Stimulated activated naive CD8-positive, alpha-beta T cell treated with anti-CD3 and anti-CD28 coated beads, Interleukin-15, amount 100 ng/mL, for 72 hours (primary cell): ENCODE results near the gene COL23A1.
A peak's percentile ranks its signal among the peaks of the same experiment; 100 is the strongest.

Experiments
- ATAC-seq: fragments of 150-1000 bp; cut with Tn5 transposase; 2 replicates; pipeline ENCODE4 v1.10.0; 2021; ENCODE audit warnings: mild to moderate bottlenecking, moderate library complexity
- DNase-seq, 2 donors: peaks; one replicate each; pipeline ENCODE4 v3.0.0; 2021 to 2022
- H3K27ac Mint-ChIP-seq, 2 donors: one replicate each; pipeline ENCODE4 v1.8.0; 2022; ENCODE audit warnings: mild to moderate bottlenecking in 2 of 2, mixed read lengths in 2 of 2, moderate library complexity in 2 of 2
- H3K27me3 Mint-ChIP-seq: one replicate; pipeline ENCODE4 v1.8.0; 2022; ENCODE audit warnings: mixed read lengths
- H3K4me1 Mint-ChIP-seq: one replicate; pipeline ENCODE4 v1.8.0; 2022; ENCODE audit warnings: mild to moderate bottlenecking, mixed read lengths
- H3K4me3 Mint-ChIP-seq, 2 donors: one replicate each; pipeline ENCODE4 v1.8.0; 2022; ENCODE audit warnings: mild to moderate bottlenecking in 2 of 2, mixed read lengths in 2 of 2, moderate library complexity in 1 of 2
- H3K9me3 Mint-ChIP-seq, 2 donors: one replicate each; pipeline ENCODE4 v1.8.0; 2022; ENCODE audit warnings: mixed read lengths in 2 of 2

COL23A1 gene

DNA sequence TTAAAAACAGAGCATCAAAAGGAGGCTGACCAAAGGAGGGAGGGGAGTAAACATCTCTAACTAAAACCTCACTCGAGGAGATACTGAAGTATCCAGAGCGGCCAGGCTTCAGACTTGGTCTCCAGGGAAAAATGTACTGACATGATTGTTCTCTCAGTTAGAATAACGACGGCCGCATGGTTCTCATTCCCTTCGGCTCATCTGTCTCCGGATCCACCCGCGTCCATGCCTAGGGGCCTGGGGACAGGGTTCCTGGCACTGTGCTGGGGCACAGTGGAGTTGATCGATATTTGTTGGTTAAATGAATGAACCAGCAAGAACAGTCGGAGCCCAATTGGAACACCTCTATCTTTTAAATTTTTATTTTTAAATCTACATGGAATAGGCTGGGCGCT is 190.5 kb downstream of the COL23A1 start:
- no peak for DNase-seq
- no peak overlapping the region for H3K27ac Mint-ChIP-seq
- no peaks in the 10 kb centered on the region for H3K9me3 Mint-ChIP-seq
- H3K4me1 Mint-ChIP-seq = no peaks in the 10 kb centered on the region
- H3K4me3 Mint-ChIP-seq = no peak overlapping the region
- no peaks in the 10 kb centered on the region for H3K27me3 Mint-ChIP-seq
- ATAC-seq = no peak

DNA sequence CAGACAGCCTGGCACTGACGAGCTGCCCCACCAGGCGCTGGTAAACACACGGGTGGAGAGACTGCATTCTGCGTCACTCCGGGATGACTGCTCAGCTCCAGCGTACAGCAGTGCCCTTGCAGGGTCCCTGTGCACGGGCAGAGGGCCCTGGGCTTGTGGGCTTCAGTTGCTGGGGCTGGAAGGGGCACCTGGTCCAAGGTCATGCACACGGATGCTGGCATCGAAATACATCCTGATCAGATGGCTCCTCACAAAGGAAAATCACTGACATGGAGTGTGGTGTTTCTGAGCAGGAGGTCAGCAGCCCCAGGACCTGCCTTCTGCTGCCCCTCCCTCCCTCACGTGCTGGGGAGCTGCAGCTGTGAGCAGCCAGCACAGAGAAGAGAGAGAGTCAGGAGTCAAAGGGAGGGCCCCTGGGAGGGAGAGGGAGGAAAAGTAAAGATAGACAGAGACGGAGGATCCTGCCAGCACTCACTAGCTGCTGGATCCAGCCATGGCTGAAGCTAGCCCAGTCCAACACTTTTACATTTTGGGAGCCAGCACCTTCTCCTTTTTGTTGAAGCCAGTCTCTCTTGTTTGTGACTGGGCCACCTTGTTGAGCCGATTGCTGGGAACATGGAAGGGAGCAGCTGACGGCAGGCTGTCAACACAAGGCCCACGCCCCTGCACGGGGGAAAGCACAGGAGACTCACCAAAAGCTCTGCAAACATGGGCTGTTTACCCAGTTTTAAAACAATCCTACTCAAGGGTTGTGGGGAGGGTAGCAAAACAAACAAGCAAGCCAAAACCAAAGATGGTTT is 191.1 kb downstream of the COL23A1 start:
- H3K9me3 Mint-ChIP-seq = no peaks in the 10 kb centered on the region

DNA sequence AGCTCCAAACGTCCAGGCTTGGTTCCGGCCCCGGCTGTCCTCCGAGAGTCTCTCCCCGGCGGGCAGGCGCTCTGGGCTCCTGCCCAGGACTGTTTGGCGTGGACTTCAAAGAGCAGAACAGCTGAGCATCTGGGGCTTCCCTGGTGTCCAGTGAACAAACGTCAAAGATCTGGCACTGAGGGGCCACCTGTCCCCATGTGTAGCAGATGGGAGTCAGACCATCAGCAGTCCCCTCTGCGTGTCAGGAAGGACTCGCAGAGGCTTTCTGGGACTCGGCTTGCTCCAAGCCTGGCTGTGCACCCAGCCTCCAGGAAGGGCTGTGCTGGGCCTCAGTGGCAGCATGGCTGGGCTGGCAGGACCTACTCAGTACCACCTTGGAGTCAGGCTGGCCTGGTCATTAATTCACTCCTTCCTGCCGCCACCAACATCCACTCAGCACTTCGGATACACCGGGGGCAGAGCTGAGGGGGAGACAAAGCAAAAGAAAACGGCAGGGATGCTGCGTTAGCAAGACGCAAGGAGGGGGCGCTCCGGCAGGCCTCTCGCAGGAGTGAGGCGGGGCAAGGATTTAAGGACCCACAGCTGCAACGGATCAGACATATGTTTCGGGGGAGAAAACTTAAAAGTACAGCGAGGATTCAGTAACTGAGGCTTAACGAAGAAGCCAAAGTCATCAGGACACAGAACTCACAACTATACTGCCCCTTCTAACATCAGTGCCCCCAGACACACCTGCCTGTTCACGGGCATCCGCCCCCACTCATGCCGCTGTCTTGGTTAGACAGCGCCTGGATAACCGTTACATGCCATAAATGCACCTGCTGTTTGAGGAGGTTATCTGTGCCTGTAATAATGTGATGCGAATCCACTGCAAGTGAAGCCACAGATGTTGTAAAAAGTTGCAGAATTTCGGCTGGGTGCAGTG is 193.1 kb downstream of the COL23A1 start:
- DNase-seq (no peak), ATAC-seq (no peak)
- no peaks in the 10 kb centered on the region for H3K27me3 Mint-ChIP-seq
- no peak overlapping the region for H3K4me3 Mint-ChIP-seq
- H3K27ac Mint-ChIP-seq = no peak overlapping the region
- H3K4me1 Mint-ChIP-seq = no peaks in the 10 kb centered on the region
- no peaks in the 10 kb centered on the region for H3K9me3 Mint-ChIP-seq

More for the DNA sequence above, 191.1 kb downstream of the COL23A1 start:
- ATAC-seq (no peak), DNase-seq (no peak)
- no peak overlapping the region for H3K4me3 Mint-ChIP-seq
- no peaks in the 10 kb centered on the region for H3K27me3 Mint-ChIP-seq
- no peaks in the 10 kb centered on the region for H3K4me1 Mint-ChIP-seq
- no peak overlapping the region for H3K27ac Mint-ChIP-seq

DNA sequence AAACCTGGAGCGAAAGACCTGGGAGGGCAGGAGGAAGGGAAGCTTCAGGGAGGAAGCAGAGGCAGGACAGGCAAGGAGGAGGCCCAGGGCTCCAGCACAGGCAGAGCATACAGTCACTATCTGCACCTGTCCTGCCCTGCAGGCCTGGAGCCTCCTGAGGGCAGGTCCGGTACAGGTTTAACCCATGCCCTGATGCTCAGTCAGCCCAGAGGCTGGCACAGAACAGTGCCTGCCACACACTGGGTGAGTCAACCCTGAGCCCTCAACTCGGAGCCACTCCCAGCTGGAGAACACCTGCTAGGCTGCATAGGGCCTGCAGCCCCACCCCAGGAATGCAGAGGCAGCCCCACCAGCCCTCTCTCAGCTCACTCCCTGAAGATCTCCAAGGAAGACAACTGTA is 196.1 kb downstream of the COL23A1 start:
- Mint-ChIP-seq H3K4me1 (no peaks in the 10 kb centered on the region), H3K27ac (no peak overlapping the region), H3K9me3 (no peaks in the 10 kb centered on the region), H3K27me3 (no peaks in the 10 kb centered on the region), H3K4me3 (no peak overlapping the region)
- ATAC-seq = no peak
- DNase-seq = no peak

DNA sequence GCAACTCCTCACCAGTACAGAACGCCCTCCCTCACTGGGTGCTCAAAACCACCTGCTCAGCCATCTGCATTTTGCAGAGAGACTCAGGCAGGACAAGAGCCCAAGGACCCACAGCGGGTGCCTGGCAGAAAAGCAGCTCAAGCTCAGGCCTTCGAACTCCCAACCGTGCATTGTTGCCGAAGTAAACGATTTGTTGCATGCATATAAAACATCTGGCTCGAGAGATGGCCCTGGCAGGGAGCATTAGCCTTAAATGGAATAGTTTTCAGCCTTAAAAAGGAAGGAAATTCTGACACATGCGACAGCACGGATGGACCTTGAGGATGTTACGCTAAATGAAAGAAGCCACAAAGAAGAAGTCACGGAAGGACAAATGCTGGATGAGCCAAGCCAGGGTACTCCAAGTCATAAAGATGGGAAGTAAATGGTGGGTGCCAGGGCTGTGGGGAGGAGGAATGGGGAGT is 197.2 kb downstream of the COL23A1 start:
- DNase-seq (no peak), ATAC-seq (no peak)
- Mint-ChIP-seq H3K27me3 (no peaks in the 10 kb centered on the region), H3K4me1 (no peaks in the 10 kb centered on the region), H3K9me3 (no peaks in the 10 kb centered on the region), H3K4me3 (no peak overlapping the region), H3K27ac (no peak overlapping the region)

DNA sequence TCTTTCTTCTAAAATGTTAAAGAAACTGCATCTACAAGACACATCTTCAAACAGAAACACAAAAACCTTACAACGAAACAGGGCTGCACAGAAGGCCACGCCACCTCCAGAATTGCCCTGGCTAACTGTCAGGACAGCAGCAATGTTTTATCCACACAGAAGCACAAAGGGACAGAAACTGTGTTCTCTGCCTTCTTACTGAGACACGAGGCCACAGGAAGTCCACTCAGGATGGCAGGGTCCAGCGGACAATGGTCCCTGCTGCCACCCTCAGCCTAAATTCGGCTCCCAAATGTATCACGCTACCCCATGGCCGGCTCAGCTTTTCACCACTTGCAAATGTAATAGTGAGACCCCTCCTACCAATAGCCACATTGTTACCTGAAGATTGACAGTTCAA is 197.8 kb downstream of the COL23A1 start:
- no peak for ATAC-seq
- DNase-seq = no peak
- Mint-ChIP-seq H3K4me1 (no peaks in the 10 kb centered on the region), H3K9me3 (no peaks in the 10 kb centered on the region), H3K27me3 (no peaks in the 10 kb centered on the region), H3K27ac (no peak overlapping the region), H3K4me3 (no peak overlapping the region)

DNA sequence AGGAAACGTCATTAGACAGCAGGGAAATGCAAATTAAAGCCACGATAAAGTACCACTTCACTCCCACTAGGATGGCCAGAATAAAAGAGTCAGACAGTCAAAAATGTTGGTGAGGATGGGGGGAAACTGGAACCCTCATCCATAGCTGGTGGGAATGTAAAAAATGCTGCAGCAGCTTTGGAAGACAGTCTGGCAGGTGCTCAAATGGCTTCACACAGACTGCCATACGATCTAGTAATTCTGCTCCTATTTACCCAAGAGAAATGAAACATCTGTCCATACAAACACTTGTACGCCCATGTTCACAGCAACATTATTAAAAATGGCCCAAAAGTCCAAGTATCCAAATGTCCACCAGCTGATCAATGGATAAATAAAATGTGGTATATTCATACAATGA is 198.7 kb downstream of the COL23A1 start:
- Mint-ChIP-seq H3K4me1 (no peaks in the 10 kb centered on the region), H3K4me3 (no peak overlapping the region), H3K9me3 (no peaks in the 10 kb centered on the region), H3K27me3 (no peaks in the 10 kb centered on the region), H3K27ac (no peak overlapping the region)
- DNase-seq (no peak), ATAC-seq (no peak)

DNA sequence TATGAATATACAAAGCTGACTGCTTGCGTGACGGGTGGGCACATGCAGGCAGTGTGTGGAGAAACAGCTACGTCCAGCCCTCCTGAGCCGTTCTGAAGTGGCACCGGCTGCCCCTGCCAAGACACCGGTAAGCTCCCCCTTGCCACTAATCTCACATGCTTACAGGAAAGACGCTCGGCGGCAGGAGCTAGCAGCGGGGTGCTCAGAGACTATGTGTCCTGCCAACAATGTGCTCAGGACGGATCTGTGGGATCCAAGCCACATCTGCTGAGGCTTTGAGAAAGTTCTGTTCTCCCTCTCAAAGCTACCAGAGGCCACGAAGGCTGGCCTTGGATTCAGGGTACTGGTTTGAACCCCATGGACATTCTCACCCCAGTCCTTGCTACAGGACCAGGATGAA is 200.4 kb downstream of the COL23A1 start:
- H3K4me3 Mint-ChIP-seq = no peak overlapping the region
- ATAC-seq = no peak
- H3K27ac Mint-ChIP-seq = no peak overlapping the region
- H3K9me3 Mint-ChIP-seq = no peaks in the 10 kb centered on the region
- H3K27me3 Mint-ChIP-seq = no peaks in the 10 kb centered on the region
- DNase-seq = no peak
- peaks cover 5% of the 10 kb centered on the region for H3K4me1 Mint-ChIP-seq

DNA sequence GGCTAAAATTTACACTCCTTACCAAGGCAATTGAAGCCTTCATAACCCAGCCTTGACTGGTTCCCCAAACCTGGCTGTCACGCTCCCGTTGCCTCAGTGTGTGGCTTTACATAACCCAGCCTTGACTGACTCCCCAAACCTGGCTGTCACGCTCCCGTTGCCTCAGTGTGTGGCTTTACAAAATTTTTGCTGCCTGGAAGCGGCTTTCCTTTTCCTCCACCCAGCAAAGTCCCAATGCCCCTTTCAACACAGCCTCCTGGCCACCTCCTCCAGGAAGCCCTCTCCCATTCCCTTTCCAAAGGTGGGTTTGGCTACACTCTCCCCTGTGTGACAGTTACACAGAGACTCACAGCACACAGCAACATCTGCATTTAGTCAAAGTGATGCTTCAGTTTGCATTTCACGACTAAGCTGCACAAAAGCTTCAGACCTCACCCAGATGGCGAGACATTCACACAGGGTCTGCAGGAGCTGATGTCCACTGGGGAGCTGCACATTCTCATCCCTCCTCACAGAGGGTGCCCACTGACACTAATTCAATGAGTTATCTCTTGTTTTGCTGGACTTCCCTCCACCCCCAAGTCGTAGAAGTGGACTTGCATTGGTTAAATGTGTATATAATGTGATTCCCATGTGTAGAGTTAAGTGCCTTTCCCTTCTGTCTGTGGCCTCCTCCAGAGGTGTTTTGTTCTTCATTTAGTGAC is 201.0 kb downstream of the COL23A1 start:
- no peak for DNase-seq

DNA sequence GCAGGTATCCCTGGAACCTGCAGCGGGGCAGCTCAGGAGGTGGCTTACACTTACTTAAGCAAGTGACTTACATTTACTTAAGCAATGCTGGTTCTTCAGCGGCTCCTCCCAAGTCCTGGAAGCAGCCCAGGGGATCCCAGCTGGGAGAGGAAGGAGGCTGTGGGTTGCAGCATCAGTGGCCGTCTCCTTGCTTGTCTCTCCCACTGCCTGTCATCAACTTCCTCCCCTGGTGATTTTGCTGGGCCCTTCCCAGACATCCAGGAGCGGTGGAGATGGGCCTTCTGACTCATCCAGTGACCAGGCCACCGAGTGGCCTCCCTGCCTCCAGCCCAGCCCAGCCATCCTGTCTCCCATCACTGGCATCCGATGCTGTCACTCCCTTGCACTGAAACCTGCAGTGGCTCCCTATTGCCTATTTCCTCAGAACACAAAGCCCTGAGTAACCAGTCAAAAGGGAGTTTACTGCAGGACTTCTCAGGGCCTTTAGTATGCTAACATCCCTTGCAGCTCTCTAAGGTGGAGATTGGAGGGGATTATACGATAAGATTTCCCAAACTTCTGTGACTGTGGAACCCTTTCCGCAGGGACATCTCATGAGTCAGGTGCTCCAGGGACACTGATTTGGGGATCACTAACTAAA is 201.7 kb downstream of the COL23A1 start:
- Mint-ChIP-seq H3K27me3 (no peaks in the 10 kb centered on the region), H3K9me3 (no peaks in the 10 kb centered on the region), H3K27ac (no peak overlapping the region), H3K4me3 (no peak overlapping the region), H3K4me1 (peaks cover 5% of the 10 kb centered on the region)
- DNase-seq (no peak), ATAC-seq (no peak)

More for the DNA sequence above, 201.0 kb downstream of the COL23A1 start:
- no peak overlapping the region for H3K4me3 Mint-ChIP-seq
- H3K4me1 Mint-ChIP-seq = peaks cover 5% of the 10 kb centered on the region
- H3K27ac Mint-ChIP-seq = peak overlapping the region in 1 of 2 donors; percentile 8
- no peaks in the 10 kb centered on the region for H3K27me3 Mint-ChIP-seq
- H3K9me3 Mint-ChIP-seq = no peaks in the 10 kb centered on the region
- no peak for ATAC-seq

DNA sequence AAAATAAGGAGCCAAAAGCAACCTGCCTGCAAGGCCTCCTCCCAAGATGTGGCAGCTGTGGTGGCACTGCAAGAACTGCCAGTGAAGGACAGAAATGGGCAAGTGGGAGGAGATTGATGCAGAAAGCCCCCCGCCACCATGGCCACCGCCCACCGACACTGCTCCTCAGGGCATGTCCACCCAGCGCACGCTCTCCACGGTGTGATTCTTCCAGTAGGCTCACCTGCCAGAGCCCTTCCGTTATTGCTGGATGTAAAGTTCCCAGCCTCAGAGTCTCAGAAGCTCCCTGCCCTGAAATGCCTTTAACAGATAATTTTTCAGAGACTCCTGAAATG is 202.4 kb downstream of the COL23A1 start:
- Mint-ChIP-seq H3K4me3 (no peak overlapping the region), H3K9me3 (no peaks in the 10 kb centered on the region), H3K27ac (no peak overlapping the region), H3K4me1 (peaks cover 5% of the 10 kb centered on the region), H3K27me3 (no peaks in the 10 kb centered on the region)
- DNase-seq (no peak), ATAC-seq (no peak)

DNA sequence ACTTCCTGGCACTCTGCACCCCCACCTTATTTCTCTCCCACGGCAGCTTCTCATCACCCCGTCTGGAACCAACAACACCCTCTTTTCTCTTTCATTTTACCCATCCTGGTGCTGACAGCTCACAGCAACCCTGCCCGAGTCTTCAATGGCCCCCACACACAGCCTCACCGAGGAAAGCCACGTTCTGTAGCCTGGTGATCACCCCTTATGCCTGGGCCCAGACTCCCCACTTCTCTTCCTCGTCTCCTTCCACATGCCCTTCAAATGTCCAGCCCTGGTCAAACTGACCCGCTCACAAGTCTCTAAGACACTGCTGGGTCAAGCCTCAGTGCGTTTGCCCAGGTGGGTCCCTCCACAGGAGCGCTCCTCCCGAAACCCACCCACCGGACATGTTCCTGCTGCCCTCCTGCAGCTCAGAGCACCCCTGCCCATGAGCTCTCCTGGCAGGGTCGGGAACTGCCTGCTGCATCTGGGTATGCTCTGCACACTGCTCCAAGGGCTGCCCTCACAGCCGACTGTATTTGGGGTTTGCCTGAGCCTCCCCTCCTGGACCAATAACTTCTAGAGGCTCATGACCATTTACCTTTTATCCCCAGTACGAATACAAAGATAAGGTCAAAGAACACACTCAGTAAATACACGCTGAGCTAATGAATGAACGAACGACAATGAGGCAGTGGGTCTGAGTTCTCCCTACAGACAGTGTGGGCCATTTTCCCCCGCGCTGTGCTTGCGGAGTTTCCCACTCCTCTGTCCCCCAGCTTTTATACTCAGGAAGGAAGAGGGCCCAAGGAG is 202.9 kb downstream of the COL23A1 start:
- no peak for ATAC-seq
- Mint-ChIP-seq H3K4me1 (peaks cover 5% of the 10 kb centered on the region), H3K9me3 (no peaks in the 10 kb centered on the region), H3K4me3 (no peak overlapping the region), H3K27me3 (no peaks in the 10 kb centered on the region), H3K27ac (no peak overlapping the region)
- DNase-seq = no peak

DNA sequence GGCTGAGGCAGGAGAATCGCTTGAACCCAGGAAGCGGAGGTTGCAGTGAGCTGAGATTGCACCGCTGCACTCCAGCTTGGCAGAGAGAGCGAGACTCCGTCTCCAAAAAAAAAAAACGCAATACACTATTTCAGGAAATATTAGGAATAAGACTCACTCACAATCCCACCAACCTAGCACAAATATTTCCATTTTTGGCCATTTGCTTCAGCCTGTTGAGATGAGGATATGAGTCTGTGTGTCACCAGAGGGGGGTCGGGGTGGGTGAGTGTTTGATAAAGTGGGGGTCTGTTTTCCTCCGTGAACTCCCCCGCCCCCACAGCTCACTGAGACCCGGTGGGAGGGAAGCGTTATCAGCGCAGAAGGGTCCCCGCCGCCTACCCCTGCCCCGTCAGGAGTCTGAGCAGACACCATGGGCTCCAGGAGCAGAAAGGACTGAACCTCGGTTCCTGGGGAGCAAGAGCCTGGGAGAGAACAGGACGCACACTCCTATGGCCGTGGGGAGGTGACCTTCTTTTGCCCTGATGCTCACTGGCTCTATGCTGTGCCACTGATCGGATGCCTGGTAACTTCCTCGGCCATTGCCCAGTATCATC is 203.8 kb downstream of the COL23A1 start:
- DNase-seq (no peak), ATAC-seq (no peak)
- Mint-ChIP-seq H3K4me3 (no peak overlapping the region), H3K9me3 (no peaks in the 10 kb centered on the region), H3K27ac (no peak overlapping the region), H3K27me3 (no peaks in the 10 kb centered on the region), H3K4me1 (peaks cover 5% of the 10 kb centered on the region)

DNA sequence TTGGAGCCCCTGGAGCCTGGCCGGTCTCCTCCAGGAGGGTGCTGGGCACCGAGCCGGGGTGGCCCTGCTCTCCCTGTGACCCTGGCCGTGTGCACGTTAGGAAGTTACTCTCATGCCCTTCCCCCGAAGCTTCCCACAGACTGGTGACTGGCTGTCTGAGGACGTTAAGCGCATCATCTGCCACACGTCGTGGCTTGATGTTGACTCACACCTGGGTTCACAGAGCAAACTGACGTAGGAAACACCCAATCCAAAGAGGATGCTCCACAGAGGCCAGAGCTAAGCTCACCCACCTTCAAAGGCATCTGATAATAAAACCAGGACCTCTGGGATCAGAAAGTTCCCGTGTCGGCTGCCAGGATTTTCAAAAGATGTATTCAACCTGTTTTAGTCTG is 204.7 kb downstream of the COL23A1 start:
- Mint-ChIP-seq H3K27me3 (no peaks in the 10 kb centered on the region), H3K4me1 (peaks cover 5% of the 10 kb centered on the region), H3K9me3 (no peaks in the 10 kb centered on the region), H3K27ac (no peak overlapping the region), H3K4me3 (no peak overlapping the region)
- DNase-seq = no peak
- ATAC-seq = no peak
